HepG2 (cell line): ENCODE data around the gene STK40. TPM values are rescaled to one million over a fixed set of nuclear protein-coding genes. Genes with fewer than 3 reads are reported as not detected.

ENCODE experiments used
- BHLHE40 ChIP-seq: IDR thresholded peaks from 2 replicates; pipeline ENCODE4 v1.6.1; 2011; ENCODE audit warnings: low read length, improper control_type of control experiment
- ELF1 ChIP-seq: sonication (generic); formaldehyde crosslinking; IDR thresholded peaks from 2 replicates; pipeline ENCODE4 v1.4.0; 2020; ENCODE audit warnings: missing genetic modification reagents
- ELF4 ChIP-seq: sonication (generic); formaldehyde crosslinking; IDR thresholded peaks from 2 replicates; pipeline ENCODE4 v1.5.0; 2020; ENCODE audit warnings: missing genetic modification reagents, mild to moderate bottlenecking, moderate library complexity, borderline replicate concordance
- ELK4 ChIP-seq: sonication (generic); formaldehyde crosslinking; IDR thresholded peaks from 2 replicates; pipeline ENCODE4 v1.9.0; 2021; ENCODE audit warnings: missing genetic modification reagents, borderline replicate concordance
- FUBP1 ChIP-seq: sonication (generic); formaldehyde crosslinking; IDR thresholded peaks from 2 replicates; pipeline ENCODE4 v1.5.1; 2020; ENCODE audit warnings: missing genetic modification reagents, mild to moderate bottlenecking, borderline replicate concordance
- IKZF1 ChIP-seq: fragments of 450-650 bp; IDR thresholded peaks from 2 replicates; pipeline ENCODE4 v1.7.1; 2016
- IKZF5 ChIP-seq: IDR thresholded peaks from 2 replicates; pipeline ENCODE4 v1.6.1; 2018; ENCODE audit warnings: missing genetic modification reagents, mild to moderate bottlenecking, missing compliant biosample characterization
- KDM6A ChIP-seq: IDR thresholded peaks from 2 replicates; pipeline ENCODE4 v1.6.1; 2016; ENCODE audit warnings: low read depth
- MAFK ChIP-seq, 2 experiments: IDR thresholded peaks in 1 of 2; conservative IDR thresholded peaks in 1 of 2; 2 replicates each; pipeline ENCODE4 v1.6.1; 2011; ENCODE audit warnings: improper control_type of control experiment in 2 of 2, low read length in 2 of 2
- ONECUT2 ChIP-seq: sonication (generic); formaldehyde crosslinking; IDR thresholded peaks from 2 replicates; pipeline ENCODE4 v1.4.0; 2020; ENCODE audit warnings: missing genetic modification reagents
- POGK ChIP-seq: sonication (generic); formaldehyde crosslinking; conservative IDR thresholded peaks from 2 replicates; pipeline ENCODE4 v1.8.0; 2022; ENCODE audit warnings: mild to moderate bottlenecking, moderate library complexity, missing genetic modification reagents
- POLR2AphosphoS5 ChIP-seq: IDR thresholded peaks from 2 replicates; pipeline ENCODE4 v1.6.1; 2012; ENCODE audit warnings: low read depth, low read length
- TEAD2 ChIP-seq: sonication (generic); formaldehyde crosslinking; IDR thresholded peaks from 2 replicates; pipeline ENCODE4 v1.9.0; 2021; ENCODE audit warnings: missing genetic modification reagents
- THAP11 ChIP-seq: IDR thresholded peaks from 2 replicates; pipeline ENCODE4 v1.6.1; 2016; ENCODE audit warnings: missing biosample characterization, missing genetic modification reagents
- ZGPAT ChIP-seq: IDR thresholded peaks from 2 replicates; pipeline ENCODE4 v1.6.1; 2016; ENCODE audit warnings: mild to moderate bottlenecking
- ZNF12 ChIP-seq: sonication (generic); formaldehyde crosslinking; IDR thresholded peaks from 2 replicates; pipeline ENCODE4 v1.5.0; 2020; ENCODE audit warnings: missing genetic modification reagents
- ZNF503 ChIP-seq: sonication (generic); formaldehyde crosslinking; IDR thresholded peaks from 2 replicates; pipeline ENCODE4 v1.4.0; 2020; ENCODE audit warnings: missing genetic modification reagents
- ZNF572 ChIP-seq: sonication (generic); formaldehyde crosslinking; IDR thresholded peaks from 2 replicates; pipeline ENCODE4 v1.5.1; 2020; ENCODE audit warnings: mild to moderate bottlenecking, missing genetic modification reagents
- ZNF607 ChIP-seq: sonication (generic); formaldehyde crosslinking; IDR thresholded peaks from 2 replicates; pipeline ENCODE4 v1.5.1; 2020; ENCODE audit warnings: missing genetic modification reagents, mild to moderate bottlenecking, borderline replicate concordance
- polyA plus RNA-seq, 8 experiments: library from polyadenylated mRNA; depleted of rRNA in 3 of 8; stranded (reverse) in 7 of 8; unstranded in 1 of 8; fragments of >200 nt; fragmentation: Illumina TruSeq in 4 of 8; extraction: Trizol in 4 of 8; gene quantifications; 2 replicates each; pipeline versions ENCODE4 v1.2.1 to v1.2.3, GENCODE V29; 2011 to 2016; ENCODE audit warnings: low read depth in 4 of 8, missing spikeins in 1 of 8, mixed read lengths in 1 of 8; ENCODE audit not compliant: insufficient read depth in 1 of 8
- total RNA-seq, 5 experiments: library from RNA; depleted of rRNA; stranded (reverse); fragments of >200 nt; fragmentation: Illumina TruSeq; extraction: Trizol; gene quantifications; 2 replicates each; pipeline ENCODE4 v1.2.3, GENCODE V29; 2016; ENCODE audit warnings: low read depth in 1 of 5

Gene STK40
- total and polyA plus RNA-seq, 2 of the 13 experiments (the other 11 are each of a cell fraction or from before 2014, with no cell fraction given) = 33.8 to 35.1 TPM

- 0 out of 2 replicates have a peak, but pooled peaks have one; percentile 11 for TF ChIP-seq ZNF572 (CRISPR knock-in tag)
- TF ChIP-seq IKZF5 (CRISPR knock-in tag) = no peak
- TF ChIP-seq IKZF1 = no peak
- peak; percentile 64; the same call in 1 of the 2 replicates for TF ChIP-seq ELF4 (CRISPR knock-in tag)
- TF ChIP-seq ZGPAT (CRISPR knock-in tag) = no peak; the same call in 1 of the 2 replicates
- no peak for TF ChIP-seq KDM6A (CRISPR knock-in tag)
- TF ChIP-seq THAP11 (CRISPR knock-in tag) = peak; percentile 80; the same call in 1 of the 2 replicates
- TF ChIP-seq FUBP1 (CRISPR knock-in tag) = no peak
- no peak for TF ChIP-seq ZNF503
- no peak for TF ChIP-seq TEAD2 (CRISPR knock-in tag)
- no peak for TF ChIP-seq MAFK (conservative IDR thresholded peaks at IDR 0.05 in 1 of 2, IDR thresholded peaks at IDR 0.05 in 1 of 2; ENCODE audit: low read length in 2 of 2)
- peak; percentile 52; the same call in 1 of the 2 replicates for TF ChIP-seq POGK (CRISPR knock-in tag)
- peak; percentile 51; the same call in 1 of the 2 replicates for TF ChIP-seq ELF1 (CRISPR knock-in tag)
- 0 out of 2 replicates have a peak, but pooled peaks have one; percentile 15 for TF ChIP-seq ONECUT2 (CRISPR knock-in tag)
- no peak for TF ChIP-seq ELK4 (CRISPR knock-in tag)
- no peak for TF ChIP-seq BHLHE40
- 0 out of 2 replicates have a peak, but pooled peaks have one; percentile 32 for TF ChIP-seq ZNF12 (CRISPR knock-in tag)
- 0 out of 2 replicates have a peak, but pooled peaks have one; percentile 42 for TF ChIP-seq ZNF607
- 0 out of 2 replicates have a peak, but pooled peaks have one; percentile 15 for TF ChIP-seq POLR2AphosphoS5
These were observed 948 bp downstream of the STK40 start (continued) for GRCh38 chr1:36384542-36385409.
